Gastroesophageal sphincter (tissue), 3 donors: ENCODE measurements around the gene EAF2.

ENCODE experiments used
- POLR2A ChIP-seq, 2 donors: fragments of 450-650 bp; IDR thresholded peaks; one replicate each; pipeline ENCODE4 v1.6.1; 2017; ENCODE audit warnings: antibody characterized with exemption in 2 of 2, mild to moderate bottlenecking in 2 of 2, moderate library complexity in 1 of 2
- POLR2AphosphoS5 ChIP-seq: sonication (generic); formaldehyde crosslinking; IDR thresholded peaks from one replicate; pipeline ENCODE4 v1.6.1; 2017; ENCODE audit warnings: antibody characterized with exemption
- TF ChIP-seq, protein P1 (sequence below), 4 experiments: fragments of 200-600 bp in 2 of 4; fragments of 450-650 bp in 2 of 4; sonication (generic) in 1 of 4; IDR thresholded peaks; one replicate each; pipeline ENCODE4 v1.5.1; 2017 to 2019; ENCODE audit warnings: antibody characterized with exemption in 4 of 4, mild to moderate bottlenecking in 2 of 4, moderate library complexity in 2 of 4

DNA sequence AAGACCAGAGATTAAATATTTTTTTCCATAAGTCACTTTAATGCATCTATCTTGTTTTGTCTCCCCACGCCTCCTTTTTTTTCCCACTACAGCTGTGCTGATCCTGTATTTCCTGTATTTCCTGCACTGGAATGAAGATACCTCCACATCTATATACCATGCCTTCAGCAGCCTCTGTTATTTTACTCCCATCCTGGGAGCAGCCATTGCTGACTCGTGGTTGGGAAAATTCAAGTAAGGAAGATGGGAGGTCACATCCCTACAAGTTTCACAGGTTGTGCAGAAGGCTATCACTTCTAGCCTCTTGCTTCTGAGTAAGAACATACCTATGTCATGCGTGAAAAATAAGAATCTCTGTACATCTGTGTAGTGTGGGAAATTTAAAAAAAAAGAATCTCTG, 62.3 kb downstream of the EAF2 start:
- TF ChIP-seq POLR2A (IDR thresholded peaks at IDR 0.05) (no peak), POLR2AphosphoS5 (no peak)
- TF ChIP-seq, protein P1, sequence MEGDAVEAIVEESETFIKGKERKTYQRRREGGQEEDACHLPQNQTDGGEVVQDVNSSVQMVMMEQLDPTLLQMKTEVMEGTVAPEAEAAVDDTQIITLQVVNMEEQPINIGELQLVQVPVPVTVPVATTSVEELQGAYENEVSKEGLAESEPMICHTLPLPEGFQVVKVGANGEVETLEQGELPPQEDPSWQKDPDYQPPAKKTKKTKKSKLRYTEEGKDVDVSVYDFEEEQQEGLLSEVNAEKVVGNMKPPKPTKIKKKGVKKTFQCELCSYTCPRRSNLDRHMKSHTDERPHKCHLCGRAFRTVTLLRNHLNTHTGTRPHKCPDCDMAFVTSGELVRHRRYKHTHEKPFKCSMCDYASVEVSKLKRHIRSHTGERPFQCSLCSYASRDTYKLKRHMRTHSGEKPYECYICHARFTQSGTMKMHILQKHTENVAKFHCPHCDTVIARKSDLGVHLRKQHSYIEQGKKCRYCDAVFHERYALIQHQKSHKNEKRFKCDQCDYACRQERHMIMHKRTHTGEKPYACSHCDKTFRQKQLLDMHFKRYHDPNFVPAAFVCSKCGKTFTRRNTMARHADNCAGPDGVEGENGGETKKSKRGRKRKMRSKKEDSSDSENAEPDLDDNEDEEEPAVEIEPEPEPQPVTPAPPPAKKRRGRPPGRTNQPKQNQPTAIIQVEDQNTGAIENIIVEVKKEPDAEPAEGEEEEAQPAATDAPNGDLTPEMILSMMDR (IDR thresholded peaks at IDR 0.05): no peak
